Mammary epithelial cell (primary cell): Measurements from ENCODE around the gene ZKSCAN2.

Source experiments
- CTCF ChIP-seq, 2 donors: IDR thresholded peaks in 1 of 2; conservative IDR thresholded peaks in 1 of 2; 2 replicates each; pipeline ENCODE4 v1.5.1; 2011 to 2012; ENCODE audit warnings: inconsistent platforms in 2 of 2, low read length in 2 of 2, mild to moderate bottlenecking in 2 of 2, control low read depth in 1 of 2, low read depth in 1 of 2; ENCODE audit not compliant: insufficient read depth in 1 of 2; ENCODE audit errors: extremely low read depth in 1 of 2
- EZH2 ChIP-seq: IDR thresholded peaks from 2 replicates; pipeline ENCODE4 v1.6.1; 2012; ENCODE audit warnings: low read length, inconsistent platforms, borderline replicate concordance

GRCh38 chr16:25222959-25223358 lies 34.7 kb downstream of the ZKSCAN2 start:
- TF ChIP-seq CTCF (conservative IDR thresholded peaks at IDR 0.05 in 1 of 2, IDR thresholded peaks at IDR 0.05 in 1 of 2; ENCODE audit: extremely low read depth in 1 of 2, insufficient read depth in 1 of 2, low read depth in 1 of 2, low read length in 2 of 2) = no peak
- TF ChIP-seq EZH2 = no peak
